Measurements from ENCODE around the gene UBE3D. TPM values are rescaled to one million over a fixed set of nuclear protein-coding genes. Genes with fewer than 3 reads are reported as not detected.

UBE3D gene
- total RNA-seq, 1 donor from 2014 or later = 17.2 TPM

- Histone ChIP-seq H3K9ac (ENCODE audit: low read depth in 1 of 3, low read length in 3 of 3) (no peak overlapping the region), H3K4me3 (ENCODE audit: low read length in 3 of 3) (no peak overlapping the region), H3K36me3 (ENCODE audit: control insufficient read depth in 3 of 3, insufficient read depth in 3 of 3, low read length in 3 of 3) (no peaks in the 10 kb centered on the region), H3K27ac (ENCODE audit: low read depth, low read length) (no peak overlapping the region), H3K27me3 (ENCODE audit: control insufficient read depth in 3 of 3, insufficient read depth in 3 of 3, low read length in 3 of 3) (no peaks in the 10 kb centered on the region), H3K9me3 (ENCODE audit: control insufficient read depth in 3 of 3, low read length in 3 of 3) (no peaks in the 10 kb centered on the region), H3K4me1 (ENCODE audit: control insufficient read depth in 3 of 3, insufficient read depth in 3 of 3, low read length in 3 of 3) (peaks cover 0 to 7% (median 0%) of the 10 kb centered on the region in 3 donors)
Measured at GRCh38 chr6:82882363-82883023, 183.1 kb downstream of the UBE3D start.

GRCh38 chr6:82881519-82881918, 184.1 kb downstream of the UBE3D start:
- Histone ChIP-seq H3K27me3 (ENCODE audit: control insufficient read depth in 3 of 3, insufficient read depth in 3 of 3, low read length in 3 of 3) (no peaks in the 10 kb centered on the region), H3K9ac (ENCODE audit: low read depth in 1 of 3, low read length in 3 of 3) (no peak overlapping the region), H3K27ac (ENCODE audit: low read depth, low read length) (no peak overlapping the region), H3K4me1 (ENCODE audit: control insufficient read depth in 3 of 3, insufficient read depth in 3 of 3, low read length in 3 of 3) (peaks cover 0 to 7% (median 0%) of the 10 kb centered on the region in 3 donors), H3K36me3 (ENCODE audit: control insufficient read depth in 3 of 3, insufficient read depth in 3 of 3, low read length in 3 of 3) (no peaks in the 10 kb centered on the region), H3K9me3 (ENCODE audit: control insufficient read depth in 3 of 3, low read length in 3 of 3) (no peaks in the 10 kb centered on the region), H3K4me3 (ENCODE audit: low read length in 3 of 3) (no peak overlapping the region)

GRCh38 chr6:82878812-82879211, 186.8 kb downstream of the UBE3D start:
- no peak overlapping the region for H3K4me3 ChIP-seq (ENCODE audit: low read length in 3 of 3)
- no peak overlapping the region for H3K9ac ChIP-seq (ENCODE audit: low read depth in 1 of 3, low read length in 3 of 3)
- H3K4me1 ChIP-seq (ENCODE audit: control insufficient read depth in 3 of 3, insufficient read depth in 3 of 3, low read length in 3 of 3) = peaks cover 0 to 7% (median 0%) of the 10 kb centered on the region in 3 donors
- no peak overlapping the region for H3K27ac ChIP-seq (ENCODE audit: low read depth, low read length)
- no peaks in the 10 kb centered on the region for H3K27me3 ChIP-seq (ENCODE audit: control insufficient read depth in 3 of 3, insufficient read depth in 3 of 3, low read length in 3 of 3)
- no peaks in the 10 kb centered on the region for H3K9me3 ChIP-seq (ENCODE audit: control insufficient read depth in 3 of 3, low read length in 3 of 3)
- H3K36me3 ChIP-seq (ENCODE audit: control insufficient read depth in 3 of 3, insufficient read depth in 3 of 3, low read length in 3 of 3) = no peaks in the 10 kb centered on the region

- Histone ChIP-seq H3K9ac (ENCODE audit: low read depth in 1 of 3, low read length in 3 of 3) (no peak overlapping the region), H3K27me3 (ENCODE audit: control insufficient read depth in 3 of 3, insufficient read depth in 3 of 3, low read length in 3 of 3) (no peaks in the 10 kb centered on the region), H3K4me1 (ENCODE audit: control insufficient read depth in 3 of 3, insufficient read depth in 3 of 3, low read length in 3 of 3) (peaks cover 0 to 7% (median 0%) of the 10 kb centered on the region in 3 donors), H3K9me3 (ENCODE audit: control insufficient read depth in 3 of 3, low read length in 3 of 3) (no peaks in the 10 kb centered on the region), H3K4me3 (ENCODE audit: low read length in 3 of 3) (no peak overlapping the region), H3K27ac (ENCODE audit: low read depth, low read length) (no peak overlapping the region), H3K36me3 (ENCODE audit: control insufficient read depth in 3 of 3, insufficient read depth in 3 of 3, low read length in 3 of 3) (no peaks in the 10 kb centered on the region)
Measured at GRCh38 chr6:82877213-82878195, 188.1 kb downstream of the UBE3D start.

GRCh38 chr6:82875573-82876185, 190.0 kb downstream of the UBE3D start:
- Histone ChIP-seq H3K9ac (ENCODE audit: low read depth in 1 of 3, low read length in 3 of 3) (no peak overlapping the region), H3K9me3 (ENCODE audit: control insufficient read depth in 3 of 3, low read length in 3 of 3) (no peaks in the 10 kb centered on the region), H3K27ac (ENCODE audit: low read depth, low read length) (no peak overlapping the region), H3K36me3 (ENCODE audit: control insufficient read depth in 3 of 3, insufficient read depth in 3 of 3, low read length in 3 of 3) (no peaks in the 10 kb centered on the region), H3K4me1 (ENCODE audit: control insufficient read depth in 3 of 3, insufficient read depth in 3 of 3, low read length in 3 of 3) (no peaks in the 10 kb centered on the region), H3K4me3 (ENCODE audit: low read length in 3 of 3) (no peak overlapping the region), H3K27me3 (ENCODE audit: control insufficient read depth in 3 of 3, insufficient read depth in 3 of 3, low read length in 3 of 3) (no peaks in the 10 kb centered on the region)

- no peak overlapping the region for H3K27ac ChIP-seq (ENCODE audit: low read depth, low read length)
- no peaks in the 10 kb centered on the region for H3K36me3 ChIP-seq (ENCODE audit: control insufficient read depth in 3 of 3, insufficient read depth in 3 of 3, low read length in 3 of 3)
- no peaks in the 10 kb centered on the region for H3K4me1 ChIP-seq (ENCODE audit: control insufficient read depth in 3 of 3, insufficient read depth in 3 of 3, low read length in 3 of 3)
- H3K4me3 ChIP-seq (ENCODE audit: low read length in 3 of 3) = no peak overlapping the region
- no peaks in the 10 kb centered on the region for H3K27me3 ChIP-seq (ENCODE audit: control insufficient read depth in 3 of 3, insufficient read depth in 3 of 3, low read length in 3 of 3)
- no peaks in the 10 kb centered on the region for H3K9me3 ChIP-seq (ENCODE audit: control insufficient read depth in 3 of 3, low read length in 3 of 3)
- no peak overlapping the region for H3K9ac ChIP-seq (ENCODE audit: low read depth in 1 of 3, low read length in 3 of 3)
Measured at GRCh38 chr6:82874867-82875266, 190.8 kb downstream of the UBE3D start.

- H3K4me1 ChIP-seq (ENCODE audit: control insufficient read depth in 3 of 3, insufficient read depth in 3 of 3, low read length in 3 of 3) = no peaks in the 10 kb centered on the region
- H3K27ac ChIP-seq (ENCODE audit: low read depth, low read length) = no peak overlapping the region
- no peaks in the 10 kb centered on the region for H3K36me3 ChIP-seq (ENCODE audit: control insufficient read depth in 3 of 3, insufficient read depth in 3 of 3, low read length in 3 of 3)
- no peaks in the 10 kb centered on the region for H3K27me3 ChIP-seq (ENCODE audit: control insufficient read depth in 3 of 3, insufficient read depth in 3 of 3, low read length in 3 of 3)
- no peak overlapping the region for H3K4me3 ChIP-seq (ENCODE audit: low read length in 3 of 3)
- H3K9me3 ChIP-seq (ENCODE audit: control insufficient read depth in 3 of 3, low read length in 3 of 3) = no peaks in the 10 kb centered on the region
- H3K9ac ChIP-seq (ENCODE audit: low read depth in 1 of 3, low read length in 3 of 3) = no peak overlapping the region
Measured at GRCh38 chr6:82872185-82872584, 193.5 kb downstream of the UBE3D start.

GRCh38 chr6:82870582-82871172, 195.0 kb downstream of the UBE3D start:
- no peaks in the 10 kb centered on the region for H3K27me3 ChIP-seq (ENCODE audit: control insufficient read depth in 3 of 3, insufficient read depth in 3 of 3, low read length in 3 of 3)
- no peak overlapping the region for H3K4me3 ChIP-seq (ENCODE audit: low read length in 3 of 3)
- no peak overlapping the region for H3K9ac ChIP-seq (ENCODE audit: low read depth in 1 of 3, low read length in 3 of 3)
- H3K27ac ChIP-seq (ENCODE audit: low read depth, low read length) = no peak overlapping the region
- no peaks in the 10 kb centered on the region for H3K4me1 ChIP-seq (ENCODE audit: control insufficient read depth in 3 of 3, insufficient read depth in 3 of 3, low read length in 3 of 3)
- H3K9me3 ChIP-seq (ENCODE audit: control insufficient read depth in 3 of 3, low read length in 3 of 3) = peaks cover 0 to 1% (median 0%) of the 10 kb centered on the region in 3 donors
- no peaks in the 10 kb centered on the region for H3K36me3 ChIP-seq (ENCODE audit: control insufficient read depth in 3 of 3, insufficient read depth in 3 of 3, low read length in 3 of 3)

- H3K9ac ChIP-seq (ENCODE audit: low read depth in 1 of 3, low read length in 3 of 3) = no peak overlapping the region
- H3K4me3 ChIP-seq (ENCODE audit: low read length in 3 of 3) = no peak overlapping the region
- peaks cover 0 to 1% (median 0%) of the 10 kb centered on the region in 3 donors for H3K9me3 ChIP-seq (ENCODE audit: control insufficient read depth in 3 of 3, low read length in 3 of 3)
- H3K4me1 ChIP-seq (ENCODE audit: control insufficient read depth in 3 of 3, insufficient read depth in 3 of 3, low read length in 3 of 3) = no peaks in the 10 kb centered on the region
- no peaks in the 10 kb centered on the region for H3K36me3 ChIP-seq (ENCODE audit: control insufficient read depth in 3 of 3, insufficient read depth in 3 of 3, low read length in 3 of 3)
- no peak overlapping the region for H3K27ac ChIP-seq (ENCODE audit: low read depth, low read length)
- no peaks in the 10 kb centered on the region for H3K27me3 ChIP-seq (ENCODE audit: control insufficient read depth in 3 of 3, insufficient read depth in 3 of 3, low read length in 3 of 3)
Measured at GRCh38 chr6:82869493-82869892, 196.1 kb downstream of the UBE3D start.
